Thyroid gland (tissue), 4 donors: Measurements from ENCODE around the gene QSOX2.

Experiments used
- CTCF ChIP-seq, 6 experiments: fragments of 200-600 bp in 3 of 6; fragments of 450-650 bp in 3 of 6; sonication (generic) in 3 of 6; IDR thresholded peaks; one replicate each; pipeline ENCODE4 v1.5.1; 2016 to 2019; ENCODE audit warnings: antibody characterized with exemption in 6 of 6, mild to moderate bottlenecking in 2 of 6, inconsistent platforms in 1 of 6, moderate library complexity in 1 of 6
- POLR2A ChIP-seq, 2 donors: fragments of 450-650 bp; IDR thresholded peaks; one replicate each; pipeline ENCODE4 v1.6.1; 2017; ENCODE audit warnings: antibody characterized with exemption in 2 of 2, mild to moderate bottlenecking in 2 of 2, moderate library complexity in 1 of 2

- TF ChIP-seq CTCF (IDR thresholded peaks at IDR 0.05) (no peak), POLR2A (IDR thresholded peaks at IDR 0.05) (no peak)
Measured at GRCh38 chr9:136276716-136277115, 31.1 kb upstream of the QSOX2 start.
